WTC11 (cell line): ENCODE data around the gene ARMCX2. TPM values are rescaled to one million over a fixed set of nuclear protein-coding genes. Genes with fewer than 3 reads are reported as not detected.

Experiments
- ATAC-seq: fragments of 200-7000 bp; cut with Tn5 transposase; 2 replicates; pipeline ENCODE4 v1.10.0; 2021; ENCODE audit warnings: mild to moderate bottlenecking, moderate library complexity
- CTCF ChIA-PET: fragments of 300-600 bp; sonication (Branson Sonifier 250); formaldehyde crosslinking; loops from one replicate; lab custom pipeline; 2021; ENCODE audit warnings: antibody characterized with exemption; lab: Charles Lee
- POLR2A ChIA-PET: fragments of 350-600 bp; sonication (Branson Sonifier 250); formaldehyde crosslinking; loops from one replicate; lab custom pipeline; 2021; ENCODE audit warnings: antibody characterized with exemption; lab: Charles Lee
- DNase-seq: peaks from one replicate; pipeline ENCODE4 v3.0.0; 2021; ENCODE audit warnings: low spot score
- H3K27ac Mint-ChIP-seq: 2 replicates; pipeline ENCODE4 v1.8.0; 2021; ENCODE audit warnings: mixed read lengths
- H3K27me3 Mint-ChIP-seq: 2 replicates; pipeline ENCODE4 v1.8.0; 2021; ENCODE audit warnings: low read depth, mild to moderate bottlenecking, moderate library complexity, mixed read lengths
- H3K36me3 Mint-ChIP-seq: 2 replicates; pipeline ENCODE4 v1.8.0; 2021; ENCODE audit warnings: mixed read lengths
- H3K4me1 Mint-ChIP-seq: 2 replicates; pipeline ENCODE4 v1.8.0; 2022; ENCODE audit warnings: mixed read lengths
- H3K4me3 Mint-ChIP-seq: 2 replicates; pipeline ENCODE4 v1.8.0; 2021; ENCODE audit warnings: mild to moderate bottlenecking, moderate library complexity, mixed read lengths
- H3K9me3 Mint-ChIP-seq: 2 replicates; pipeline ENCODE4 v1.8.0; 2021; ENCODE audit warnings: mixed read lengths
- ARID4B ChIP-seq: sonication (generic); formaldehyde crosslinking; IDR thresholded peaks from 2 replicates; pipeline ENCODE4 v1.8.0; 2023; ENCODE audit warnings: missing genetic modification reagents, mild to moderate bottlenecking, borderline replicate concordance
- CBFB ChIP-seq: sonication (generic); formaldehyde crosslinking; IDR thresholded peaks from 2 replicates; pipeline ENCODE4 v1.8.1; 2022; ENCODE audit warnings: mild to moderate bottlenecking, low read depth, missing genetic modification reagents
- FOXP4 ChIP-seq: sonication (generic); formaldehyde crosslinking; IDR thresholded peaks from 2 replicates; pipeline ENCODE4 v1.8.0; 2022; ENCODE audit warnings: mild to moderate bottlenecking, missing genetic modification reagents
- HMGA2 ChIP-seq: fragments of 250-450 bp; sonication (Bioruptor Pico); IDR thresholded peaks from 2 replicates; pipeline ENCODE4 v1.4.0; 2021; ENCODE audit warnings: mild to moderate bottlenecking, moderate library complexity
- IRF2 ChIP-seq: sonication (generic); formaldehyde crosslinking; IDR thresholded peaks from 2 replicates; pipeline ENCODE4 v1.8.0; 2022; ENCODE audit warnings: low read depth, missing genetic modification reagents, borderline replicate concordance
- NR3C1 ChIP-seq: sonication (generic); formaldehyde crosslinking; conservative IDR thresholded peaks from 2 replicates; pipeline ENCODE4 v1.8.1; 2023; ENCODE audit warnings: low read depth, mild to moderate bottlenecking, missing genetic modification reagents
- OVOL2 ChIP-seq: fragments of 250-450 bp; sonication (Bioruptor Pico); IDR thresholded peaks from 2 replicates; pipeline ENCODE4 v1.9.0; 2021; ENCODE audit warnings: mild to moderate bottlenecking, borderline replicate concordance
- PRRX2 ChIP-seq: fragments of 250-450 bp; sonication (Bioruptor Pico); IDR thresholded peaks from 2 replicates; pipeline ENCODE4 v1.8.0; 2021; ENCODE audit warnings: mild to moderate bottlenecking
- ZMAT4 ChIP-seq: fragments of 250-450 bp; sonication (Bioruptor Pico); IDR thresholded peaks from 2 replicates; pipeline ENCODE4 v1.9.0; 2021; ENCODE audit warnings: mild to moderate bottlenecking
- ZNF263 ChIP-seq: sonication (generic); formaldehyde crosslinking; IDR thresholded peaks from 2 replicates; pipeline ENCODE4 v1.8.1; 2022; ENCODE audit warnings: low read depth, mild to moderate bottlenecking, moderate library complexity, missing genetic modification reagents
- ZNF281 ChIP-seq: sonication (generic); formaldehyde crosslinking; IDR thresholded peaks from 2 replicates; pipeline ENCODE4 v1.8.0; 2023; ENCODE audit warnings: mild to moderate bottlenecking, missing genetic modification reagents
- ZNF416 ChIP-seq: fragments of 250-450 bp; sonication (Bioruptor Pico); IDR thresholded peaks from 2 replicates; pipeline ENCODE4 v1.9.0; 2021; ENCODE audit warnings: mild to moderate bottlenecking, inconsistent platforms
- ZNF423 ChIP-seq: fragments of 250-450 bp; sonication (Bioruptor Pico); IDR thresholded peaks from 2 replicates; pipeline ENCODE4 v2.1.2; 2022; ENCODE audit warnings: mild to moderate bottlenecking, moderate library complexity
- ZNF532 ChIP-seq: fragments of 250-450 bp; sonication (Bioruptor Pico); IDR thresholded peaks from 2 replicates; pipeline ENCODE4 v1.9.0; 2021; ENCODE audit warnings: mild to moderate bottlenecking, borderline replicate concordance
- total RNA-seq: library from RNA; stranded (reverse); gene quantifications from 3 replicates; pipeline ENCODE4 v1.2.3, GENCODE V29; 2021

The ARMCX2 gene
- total RNA-seq, 1 experiment from 2014 or later, result 108 TPM

- no peak for TF ChIP-seq ZNF281 (CRISPR knock-in tag)
Measured at GRCh38 chrX:101639583-101639982, 20.1 kb downstream of the ARMCX2 start (continued).

- peak; percentile 24 for ATAC-seq
- H3K9me3 Mint-ChIP-seq, result no peaks in the 10 kb centered on the region
- POLR2A ChIA-PET, result no interaction called here
- H3K27me3 Mint-ChIP-seq, result no peaks in the 10 kb centered on the region
- TF ChIP-seq IRF2 (CRISPR knock-in tag) (no peak), ARID4B (CRISPR knock-in tag) (no peak), ZNF263 (CRISPR knock-in tag) (no peak), PRRX2 (CRISPR knock-in tag) (no peak), NR3C1 (CRISPR knock-in tag) (no peak), CBFB (no peak), HMGA2 (CRISPR knock-in tag) (no peak), FOXP4 (no peak), OVOL2 (CRISPR knock-in tag) (no peak), ZMAT4 (CRISPR knock-in tag) (no peak), ZNF416 (CRISPR knock-in tag) (no peak), ZNF423 (no peak), ZNF532 (CRISPR knock-in tag) (no peak)
- peaks cover 11% of the 10 kb centered on the region for H3K36me3 Mint-ChIP-seq
- peak; percentile 31 for DNase-seq
- CTCF ChIA-PET, result no interaction called here
- no peak overlapping the region for H3K4me3 Mint-ChIP-seq
- H3K27ac Mint-ChIP-seq, result peak overlapping the region; percentile 59; the same call in 1 of the 2 replicates
- H3K4me1 Mint-ChIP-seq, result peaks cover 47% of the 10 kb centered on the region
Measured at GRCh38 chrX:101619364-101619763, 40.3 kb downstream of the ARMCX2 start.
